Astrocyte of the cerebellum (primary cell): ENCODE measurements around the gene MECP2.
A peak's percentile ranks its signal among the peaks of the same experiment; 100 is the strongest.

Source experiments
- DNase-seq: peaks from one replicate; pipeline ENCODE4 v3.0.0-alpha.2; 2011; ENCODE audit warnings: low read depth
- H3K4me3 ChIP-seq: 2 replicates; pipeline ENCODE4 v1.5.1; 2011; ENCODE audit warnings: mild to moderate bottlenecking, low read depth, low read length, moderate library complexity
- in situ Hi-C: cut with HindIII; loops from 2 replicates; pipeline ENCODE4 v1.10.0; 2017; ENCODE audit warnings: low sequenced_read_pairs
- TF ChIP-seq, protein P1 (sequence below): IDR thresholded peaks from 2 replicates; pipeline ENCODE4 v1.5.1; 2012; ENCODE audit warnings: low read length, low read depth, moderate library complexity, mild to moderate bottlenecking; ENCODE audit errors: missing control alignments

Gene MECP2

DNA sequence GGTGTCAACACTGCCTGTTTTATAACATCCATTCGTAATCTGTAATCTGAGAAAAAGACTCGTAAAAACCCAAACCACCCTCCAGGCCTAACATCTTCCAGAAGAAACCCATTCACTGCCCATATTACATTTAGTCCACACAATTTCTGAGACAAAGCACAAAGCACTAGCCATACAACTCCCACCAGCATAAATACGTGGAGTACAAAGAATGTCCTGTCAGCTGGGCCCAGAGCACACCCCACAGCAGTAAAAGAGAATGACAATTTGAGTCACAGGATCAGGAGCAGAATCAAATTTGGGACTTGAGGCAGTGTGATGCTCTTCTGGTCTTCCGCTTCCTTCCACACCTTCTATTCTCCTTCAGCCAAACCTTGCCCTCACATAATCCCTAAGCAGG, 6.8 kb downstream of the MECP2 start:
- H3K4me3 ChIP-seq = no peak overlapping the region
- in situ Hi-C loops = no loop called here
- DNase-seq = no peak
- TF ChIP-seq, protein P1, sequence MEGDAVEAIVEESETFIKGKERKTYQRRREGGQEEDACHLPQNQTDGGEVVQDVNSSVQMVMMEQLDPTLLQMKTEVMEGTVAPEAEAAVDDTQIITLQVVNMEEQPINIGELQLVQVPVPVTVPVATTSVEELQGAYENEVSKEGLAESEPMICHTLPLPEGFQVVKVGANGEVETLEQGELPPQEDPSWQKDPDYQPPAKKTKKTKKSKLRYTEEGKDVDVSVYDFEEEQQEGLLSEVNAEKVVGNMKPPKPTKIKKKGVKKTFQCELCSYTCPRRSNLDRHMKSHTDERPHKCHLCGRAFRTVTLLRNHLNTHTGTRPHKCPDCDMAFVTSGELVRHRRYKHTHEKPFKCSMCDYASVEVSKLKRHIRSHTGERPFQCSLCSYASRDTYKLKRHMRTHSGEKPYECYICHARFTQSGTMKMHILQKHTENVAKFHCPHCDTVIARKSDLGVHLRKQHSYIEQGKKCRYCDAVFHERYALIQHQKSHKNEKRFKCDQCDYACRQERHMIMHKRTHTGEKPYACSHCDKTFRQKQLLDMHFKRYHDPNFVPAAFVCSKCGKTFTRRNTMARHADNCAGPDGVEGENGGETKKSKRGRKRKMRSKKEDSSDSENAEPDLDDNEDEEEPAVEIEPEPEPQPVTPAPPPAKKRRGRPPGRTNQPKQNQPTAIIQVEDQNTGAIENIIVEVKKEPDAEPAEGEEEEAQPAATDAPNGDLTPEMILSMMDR = no peak

DNA sequence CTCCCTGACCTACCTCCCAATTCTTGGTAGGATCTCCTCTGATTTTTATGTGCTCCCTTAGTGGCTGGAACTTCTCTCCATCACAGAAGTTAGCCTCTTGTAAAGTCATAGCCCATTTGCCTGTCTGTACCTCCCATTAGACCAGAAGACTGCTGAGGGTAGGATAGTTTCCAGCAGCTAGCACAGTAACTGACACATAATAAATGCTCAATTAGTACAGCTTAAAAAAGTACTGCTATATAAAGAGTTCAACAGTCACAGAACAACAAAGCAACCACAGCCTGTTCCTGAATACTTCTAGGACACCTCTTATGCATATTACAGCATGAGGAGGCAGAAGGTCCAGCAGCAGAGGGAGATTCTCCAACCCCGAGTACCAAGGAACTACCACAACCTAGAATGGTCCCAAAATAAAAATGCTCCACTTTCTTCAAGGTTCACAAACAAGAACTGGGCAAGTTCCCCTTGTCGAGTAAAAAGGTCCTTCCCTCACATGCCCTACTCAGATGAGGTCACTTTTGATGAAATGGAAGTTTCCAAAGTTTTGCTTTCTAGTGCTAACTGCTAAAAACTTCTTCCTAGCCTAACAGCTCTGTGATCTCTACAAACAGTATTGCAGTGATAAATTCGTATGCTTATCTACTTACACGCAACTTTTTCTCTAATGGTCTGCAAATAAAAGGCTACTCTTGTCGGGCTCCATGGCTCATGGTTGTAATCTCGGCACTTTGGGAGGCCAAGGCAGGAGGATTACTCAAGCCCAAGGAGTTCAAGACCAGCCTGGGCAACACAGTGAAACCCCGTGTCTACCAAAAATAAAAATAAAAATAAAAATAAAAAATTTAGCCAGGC, 12.8 kb downstream of the MECP2 start:
- DNase-seq = no peak
- in situ Hi-C loops = no loop called here
- TF ChIP-seq, protein P1 = no peak
- H3K4me3 ChIP-seq = no peak overlapping the region

DNA sequence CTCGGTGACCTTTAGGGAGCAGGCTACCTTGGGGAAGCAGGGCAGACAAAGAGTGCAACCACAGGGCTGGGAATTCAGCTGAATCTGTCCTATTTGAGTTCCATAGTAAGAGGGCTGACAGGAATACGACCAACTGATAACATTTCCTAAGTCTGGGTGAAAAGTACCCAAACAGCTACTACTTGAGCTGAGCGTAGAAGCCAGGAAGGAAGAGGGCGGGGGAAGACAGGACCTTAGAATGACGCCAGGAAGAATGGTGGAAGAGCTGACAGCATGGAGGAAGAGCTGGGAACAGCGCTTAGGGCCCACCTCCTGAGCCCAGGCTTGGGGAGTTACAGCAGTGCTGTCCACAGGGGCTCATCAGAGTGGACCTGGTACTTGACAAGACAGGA, 14.4 kb downstream of the MECP2 start:
- in situ Hi-C loops = no loop called here
- no peak for DNase-seq
- H3K4me3 ChIP-seq = no peak overlapping the region
- TF ChIP-seq, protein P1 = no peak

DNA sequence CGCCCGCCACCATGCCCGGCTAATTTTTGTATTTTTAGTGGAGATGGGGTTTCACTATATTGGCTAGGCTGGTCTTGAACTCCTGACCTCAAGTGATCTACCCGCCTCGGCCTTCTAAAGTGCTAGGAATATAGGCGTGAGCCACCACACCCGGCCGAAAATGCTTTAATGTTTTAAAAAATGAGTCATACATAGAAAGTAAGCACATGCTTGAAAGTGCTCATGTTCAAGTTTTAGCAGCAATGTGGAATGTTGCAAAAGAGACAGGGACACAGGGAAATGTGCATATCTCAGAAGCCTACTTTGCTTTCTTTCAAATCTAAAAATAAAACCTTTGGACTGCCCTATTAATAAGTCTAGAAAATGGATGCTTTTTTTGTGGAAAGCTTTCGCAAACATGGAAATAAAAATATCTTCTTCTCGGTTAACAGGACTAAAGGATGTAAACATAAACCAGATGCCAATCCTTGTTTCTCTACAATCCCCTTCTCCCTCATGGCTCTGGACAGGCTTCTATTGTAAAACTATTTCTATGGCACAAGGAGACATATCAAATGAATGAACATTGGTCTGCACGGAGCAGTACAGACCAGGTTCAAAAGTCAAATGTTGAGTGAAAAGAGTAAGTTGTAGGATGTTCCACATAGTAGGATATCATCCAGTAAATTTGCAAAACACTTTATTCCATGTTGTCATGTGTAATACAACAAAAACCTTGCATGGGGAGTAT, 15.0 kb downstream of the MECP2 start:
- no peak for DNase-seq
- no peak overlapping the region for H3K4me3 ChIP-seq
- TF ChIP-seq, protein P1 = no peak
- in situ Hi-C loops = no loop called here

DNA sequence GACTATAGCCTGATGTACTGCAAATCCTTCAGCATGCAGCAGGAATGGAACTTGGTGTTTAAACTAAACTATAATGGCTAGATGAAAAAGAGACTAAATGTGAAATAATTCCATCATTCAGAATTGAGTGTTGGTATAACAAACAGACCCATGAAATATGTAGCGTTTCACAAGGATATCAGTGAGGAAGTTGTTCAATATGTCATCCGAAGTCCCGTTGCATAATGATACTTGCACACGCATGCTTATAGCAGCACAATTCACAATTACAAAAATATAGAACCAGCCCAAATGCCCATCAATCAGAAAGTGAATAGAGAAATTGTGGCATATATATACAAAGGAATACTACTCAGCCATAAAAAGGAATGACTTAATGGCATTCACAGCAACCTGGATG, 20.4 kb downstream of the MECP2 start:
- in situ Hi-C loops = no loop called here
- TF ChIP-seq, protein P1 = no peak

DNA sequence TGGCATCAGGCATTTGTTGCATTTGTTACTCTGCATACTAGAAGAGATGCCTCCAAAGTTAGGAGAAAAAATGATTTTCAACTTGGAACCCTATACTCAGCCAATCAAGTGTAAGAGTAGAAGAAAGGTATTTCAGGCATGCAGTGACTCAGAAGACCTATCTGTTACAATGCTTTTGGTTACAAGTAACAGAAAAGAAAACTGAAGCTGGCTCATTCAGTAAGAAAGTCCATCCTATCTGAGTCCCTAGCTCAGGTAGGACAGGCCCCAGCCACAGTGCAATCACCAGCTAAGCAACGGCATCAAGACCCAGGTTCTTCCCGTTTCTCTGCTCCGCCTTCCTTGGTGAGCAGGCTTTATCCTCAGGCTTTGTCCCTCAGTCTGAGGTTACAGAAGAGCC, 23.3 kb downstream of the MECP2 start:
- no peak overlapping the region for H3K4me3 ChIP-seq
- peak; percentile 42 for DNase-seq
- in situ Hi-C loops = no loop called here
- TF ChIP-seq, protein P1 = no peak

More for the DNA sequence above, 20.4 kb downstream of the MECP2 start:
- H3K4me3 ChIP-seq = no peak overlapping the region
- no peak for DNase-seq
